Ishikawa (cell line): ENCODE measurements around the gene ATF7.

Source experiments
- CEBPB ChIP-seq: IDR thresholded peaks from 2 replicates; pipeline ENCODE4 v1.6.1; 2012
- CREB1 ChIP-seq: IDR thresholded peaks from 2 replicates; pipeline ENCODE4 v1.6.1; 2012; ENCODE audit warnings: low read depth
- EGR1 ChIP-seq: IDR thresholded peaks from 2 replicates; pipeline ENCODE4 v1.6.1; 2012
- EP300 ChIP-seq: IDR thresholded peaks from 2 replicates; pipeline ENCODE4 v1.6.1; 2012; ENCODE audit warnings: borderline replicate concordance
- FOXM1 ChIP-seq: IDR thresholded peaks from 2 replicates; pipeline ENCODE4 v1.6.1; 2012; ENCODE audit warnings: low read depth, borderline replicate concordance
- NFIC ChIP-seq: IDR thresholded peaks from 2 replicates; pipeline ENCODE4 v1.6.1; 2012
- RAD21 ChIP-seq: IDR thresholded peaks from 2 replicates; pipeline ENCODE4 v1.6.1; 2012; ENCODE audit warnings: low read depth
- TAF1 ChIP-seq: IDR thresholded peaks from 2 replicates; pipeline ENCODE4 v1.6.1; 2012; ENCODE audit warnings: low read depth, mild to moderate bottlenecking
- TCF12 ChIP-seq: IDR thresholded peaks from 2 replicates; pipeline ENCODE4 v1.6.1; 2012; ENCODE audit warnings: low read depth
- TEAD4 ChIP-seq: IDR thresholded peaks from 2 replicates; pipeline ENCODE4 v1.6.1; 2012
- YY1 ChIP-seq: IDR thresholded peaks from 2 replicates; pipeline ENCODE4 v1.6.1; 2012; ENCODE audit warnings: low read depth
- ZBTB7A ChIP-seq: IDR thresholded peaks from 2 replicates; pipeline ENCODE4 v1.6.1; 2012; ENCODE audit warnings: low read depth
- TF ChIP-seq, protein P1 (sequence below): IDR thresholded peaks from 2 replicates; pipeline ENCODE4 v1.6.1; 2012
- TF ChIP-seq, protein P2 (sequence below): IDR thresholded peaks from 2 replicates; pipeline ENCODE4 v1.6.1; 2012
- TF ChIP-seq, protein P3 (sequence below): IDR thresholded peaks from 2 replicates; pipeline ENCODE4 v1.6.1; 2012; ENCODE audit warnings: low read depth, mild to moderate bottlenecking

ATF7 gene

DNA sequence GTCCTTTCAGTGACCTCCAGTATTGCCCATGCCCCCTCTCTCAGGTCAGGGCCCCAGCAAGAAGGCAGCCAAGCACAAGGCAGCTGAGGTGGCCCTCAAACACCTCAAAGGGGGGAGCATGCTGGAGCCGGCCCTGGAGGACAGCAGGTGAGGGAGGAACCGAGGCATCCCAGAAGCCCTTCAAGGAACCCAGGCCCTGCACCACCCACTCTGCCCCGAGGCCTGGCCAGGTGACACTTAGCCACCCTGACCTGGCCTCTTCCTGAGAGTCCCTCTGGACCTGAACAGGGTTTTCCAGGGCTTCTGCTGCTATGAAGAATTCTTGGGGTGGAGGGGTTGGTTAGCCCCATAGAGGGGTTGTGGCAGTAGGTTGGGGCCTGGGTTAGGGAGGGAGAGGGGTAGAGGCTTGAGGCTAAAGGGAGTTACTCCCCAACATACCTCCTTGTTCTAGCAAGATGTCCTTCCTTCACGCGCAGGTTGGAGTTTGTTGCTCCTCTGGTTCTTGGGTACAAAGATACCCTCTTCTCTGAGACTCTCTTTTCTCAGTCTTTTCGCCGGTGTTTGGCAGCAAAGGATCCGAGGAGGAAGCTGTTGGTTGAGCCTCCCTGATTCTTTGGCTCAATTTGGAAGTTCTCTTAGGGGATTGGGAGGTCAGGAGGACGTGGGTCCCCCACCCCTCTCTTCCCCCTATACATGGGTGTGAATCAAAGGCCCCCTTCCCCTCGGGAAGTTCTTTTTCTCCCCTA is 123.0 kb downstream of the ATF7 start:
- TF ChIP-seq, protein P1, sequence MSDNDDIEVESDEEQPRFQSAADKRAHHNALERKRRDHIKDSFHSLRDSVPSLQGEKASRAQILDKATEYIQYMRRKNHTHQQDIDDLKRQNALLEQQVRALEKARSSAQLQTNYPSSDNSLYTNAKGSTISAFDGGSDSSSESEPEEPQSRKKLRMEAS, result no peak
- TF ChIP-seq TCF12 (no peak), CREB1 (no peak), EGR1 (no peak)

DNA sequence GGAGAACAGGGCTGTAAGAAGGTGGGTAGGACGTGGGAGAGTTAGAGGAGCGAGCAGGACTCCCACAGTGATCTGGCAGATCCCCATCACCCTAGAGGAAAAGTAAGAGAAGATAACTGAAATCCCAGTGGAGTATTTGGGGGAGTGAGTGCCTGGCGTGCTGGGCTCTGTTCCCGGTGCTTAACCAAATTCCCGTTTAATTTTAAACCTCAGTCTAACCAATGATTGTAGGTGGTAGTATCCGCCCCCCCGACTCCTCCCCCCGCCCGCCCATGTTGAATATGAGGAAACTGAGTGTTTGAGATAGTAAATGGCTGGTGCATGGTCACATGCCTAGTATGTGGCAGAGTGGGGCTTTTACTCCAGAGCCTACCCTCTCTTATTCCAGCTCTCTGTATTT is 123.9 kb downstream of the ATF7 start:
- TF ChIP-seq TCF12 (no peak), NFIC (no peak), CEBPB (no peak), TAF1 (no peak), ZBTB7A (no peak), CREB1 (no peak), YY1 (no peak), EGR1 (no peak), TEAD4 (no peak), EP300 (no peak), FOXM1 (no peak), RAD21 (no peak)
- TF ChIP-seq, protein P2, sequence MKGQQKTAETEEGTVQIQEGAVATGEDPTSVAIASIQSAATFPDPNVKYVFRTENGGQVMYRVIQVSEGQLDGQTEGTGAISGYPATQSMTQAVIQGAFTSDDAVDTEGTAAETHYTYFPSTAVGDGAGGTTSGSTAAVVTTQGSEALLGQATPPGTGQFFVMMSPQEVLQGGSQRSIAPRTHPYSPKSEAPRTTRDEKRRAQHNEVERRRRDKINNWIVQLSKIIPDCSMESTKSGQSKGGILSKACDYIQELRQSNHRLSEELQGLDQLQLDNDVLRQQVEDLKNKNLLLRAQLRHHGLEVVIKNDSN, result no peak
- TF ChIP-seq, protein P1, result no peak
- TF ChIP-seq, protein P3, sequence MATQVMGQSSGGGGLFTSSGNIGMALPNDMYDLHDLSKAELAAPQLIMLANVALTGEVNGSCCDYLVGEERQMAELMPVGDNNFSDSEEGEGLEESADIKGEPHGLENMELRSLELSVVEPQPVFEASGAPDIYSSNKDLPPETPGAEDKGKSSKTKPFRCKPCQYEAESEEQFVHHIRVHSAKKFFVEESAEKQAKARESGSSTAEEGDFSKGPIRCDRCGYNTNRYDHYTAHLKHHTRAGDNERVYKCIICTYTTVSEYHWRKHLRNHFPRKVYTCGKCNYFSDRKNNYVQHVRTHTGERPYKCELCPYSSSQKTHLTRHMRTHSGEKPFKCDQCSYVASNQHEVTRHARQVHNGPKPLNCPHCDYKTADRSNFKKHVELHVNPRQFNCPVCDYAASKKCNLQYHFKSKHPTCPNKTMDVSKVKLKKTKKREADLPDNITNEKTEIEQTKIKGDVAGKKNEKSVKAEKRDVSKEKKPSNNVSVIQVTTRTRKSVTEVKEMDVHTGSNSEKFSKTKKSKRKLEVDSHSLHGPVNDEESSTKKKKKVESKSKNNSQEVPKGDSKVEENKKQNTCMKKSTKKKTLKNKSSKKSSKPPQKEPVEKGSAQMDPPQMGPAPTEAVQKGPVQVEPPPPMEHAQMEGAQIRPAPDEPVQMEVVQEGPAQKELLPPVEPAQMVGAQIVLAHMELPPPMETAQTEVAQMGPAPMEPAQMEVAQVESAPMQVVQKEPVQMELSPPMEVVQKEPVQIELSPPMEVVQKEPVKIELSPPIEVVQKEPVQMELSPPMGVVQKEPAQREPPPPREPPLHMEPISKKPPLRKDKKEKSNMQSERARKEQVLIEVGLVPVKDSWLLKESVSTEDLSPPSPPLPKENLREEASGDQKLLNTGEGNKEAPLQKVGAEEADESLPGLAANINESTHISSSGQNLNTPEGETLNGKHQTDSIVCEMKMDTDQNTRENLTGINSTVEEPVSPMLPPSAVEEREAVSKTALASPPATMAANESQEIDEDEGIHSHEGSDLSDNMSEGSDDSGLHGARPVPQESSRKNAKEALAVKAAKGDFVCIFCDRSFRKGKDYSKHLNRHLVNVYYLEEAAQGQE, result no peak

DNA sequence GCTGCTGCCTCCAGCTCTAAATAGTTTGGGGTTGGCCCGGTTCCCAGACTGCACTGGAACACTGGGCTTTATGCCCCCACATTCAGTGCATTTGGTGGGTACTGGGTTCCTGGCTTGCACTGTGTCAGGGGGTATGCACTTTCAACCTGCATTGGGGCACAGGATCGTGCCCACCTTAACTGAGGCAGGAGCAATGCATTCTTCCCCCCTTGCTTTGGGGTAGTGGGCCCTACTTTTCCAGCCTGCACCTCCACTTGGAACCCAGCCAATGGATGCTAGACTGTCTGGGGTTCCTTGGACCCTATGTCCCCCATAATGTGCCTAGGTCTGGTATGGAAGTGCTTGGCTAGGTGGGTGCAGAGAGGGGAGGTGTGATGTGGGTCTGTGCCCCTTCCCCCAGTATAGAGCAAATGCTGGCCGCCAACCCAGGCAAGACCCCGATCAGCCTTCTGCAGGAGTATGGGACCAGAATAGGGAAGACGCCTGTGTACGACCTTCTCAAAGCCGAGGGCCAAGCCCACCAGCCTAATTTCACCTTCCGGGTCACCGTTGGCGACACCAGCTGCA is 124.5 kb downstream of the ATF7 start:
- TF ChIP-seq TEAD4 (no peak), NFIC (peak; percentile 91), ZBTB7A (0 out of 2 replicates have a peak, but pooled peaks have one; percentile 16), CEBPB (no peak)

DNA sequence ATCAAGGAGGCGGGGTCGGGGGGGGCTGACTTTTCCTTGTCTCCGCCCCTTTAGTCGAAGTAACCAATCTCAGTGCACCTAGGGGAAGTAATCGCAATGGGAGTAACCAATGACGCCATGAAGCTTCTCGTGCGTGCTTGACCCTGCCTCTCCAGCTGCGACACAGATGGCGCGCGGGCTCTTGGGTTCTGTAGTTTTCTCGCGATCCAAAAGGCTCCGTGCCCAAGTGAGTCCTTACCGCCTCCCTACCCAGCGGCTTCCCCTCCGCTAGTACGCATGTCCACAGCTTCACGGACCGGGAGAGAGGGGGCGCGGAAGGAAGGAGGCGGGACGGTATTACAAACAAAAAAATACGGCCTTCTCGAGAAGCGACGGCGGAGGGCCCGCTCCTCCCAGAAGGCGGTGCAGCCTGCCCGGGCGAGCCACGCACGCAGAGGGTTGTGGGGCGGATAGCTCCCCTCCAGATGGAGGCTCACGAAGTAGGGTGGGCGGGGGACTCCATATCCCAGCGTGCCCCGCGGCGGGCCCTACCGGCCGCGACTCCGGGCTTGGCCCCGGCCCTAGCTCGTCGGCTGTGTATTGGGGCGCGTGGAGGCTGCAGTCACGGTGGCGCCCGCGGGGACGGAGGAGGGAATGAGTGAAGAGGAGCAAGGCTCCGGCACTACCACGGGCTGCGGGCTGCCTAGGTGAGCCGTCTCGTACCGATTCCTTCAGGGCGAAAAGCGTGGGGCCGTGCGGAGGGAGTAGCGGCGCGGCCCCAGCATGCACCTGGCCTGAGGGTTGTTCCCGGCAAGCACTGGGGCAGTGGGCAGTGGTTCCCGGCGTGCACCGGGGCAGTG is 125.2 kb downstream of the ATF7 start, which contains the start of gene TARBP2:
Gene TARBP2, plus strand, starts transcription at position 508 of the 839 bp plus-strand sequence. Its CDS starts 126 bp downstream, at position 634.
- no peak; the same call in 1 of the 2 replicates for TF ChIP-seq NFIC
- peak; percentile 39; the same call in 1 of the 2 replicates for TF ChIP-seq EGR1
- peak; percentile 66 for TF ChIP-seq TCF12
- TF ChIP-seq, protein P1, result peak; percentile 93
- no peak for TF ChIP-seq RAD21
- TF ChIP-seq, protein P3, result no peak
- TF ChIP-seq YY1, result peak; percentile 69
- no peak; the same call in 1 of the 2 replicates for TF ChIP-seq EP300
- TF ChIP-seq, protein P2, result peak; percentile 52
- no peak; the same call in 1 of the 2 replicates for TF ChIP-seq CEBPB
- no peak; the same call in none of the 2 replicates for TF ChIP-seq TEAD4
- TF ChIP-seq TAF1, result peak; percentile 90
- peak; percentile 24; the same call in 1 of the 2 replicates for TF ChIP-seq ZBTB7A
- TF ChIP-seq FOXM1, result peak; percentile 46; the same call in 1 of the 2 replicates
- TF ChIP-seq CREB1, result peak; percentile 95

DNA sequence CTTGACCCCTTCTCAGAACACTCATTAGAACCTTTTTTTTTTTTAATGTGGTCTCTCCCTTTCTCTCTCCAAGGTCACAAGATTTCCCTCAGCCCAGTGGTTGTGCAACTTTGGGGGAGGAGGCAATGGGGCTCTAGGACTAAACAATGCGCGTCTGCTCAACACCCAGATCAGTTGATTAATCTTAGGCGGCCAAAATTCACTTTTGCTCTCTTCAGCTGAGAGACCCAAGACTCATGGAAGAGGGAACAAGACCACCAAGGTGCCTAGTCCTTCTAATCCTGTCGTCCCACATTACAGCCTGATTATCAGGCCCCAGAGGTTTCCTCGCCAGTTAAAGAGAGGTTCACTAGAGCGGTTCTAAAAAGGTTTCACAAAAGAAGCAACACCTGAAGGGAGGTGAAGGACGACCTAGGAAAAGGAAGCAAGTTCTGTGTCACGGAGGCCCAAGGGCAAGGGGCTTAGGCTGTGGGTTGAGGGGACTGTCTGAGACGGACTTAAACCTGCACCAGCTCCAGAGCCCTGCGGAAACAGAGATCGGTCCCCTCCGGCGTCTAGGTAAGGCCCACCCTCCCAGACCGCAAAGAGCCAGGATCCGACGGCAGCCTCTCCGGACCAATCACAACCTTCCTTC is 125.9 kb downstream of the ATF7 start:
- TF ChIP-seq, protein P2, result no peak
- TF ChIP-seq CEBPB, result peak; percentile 95
